ENCODE data around the gene CROCC. TPM values are rescaled to one million over a fixed set of nuclear protein-coding genes. Genes with fewer than 3 reads are reported as not detected.

Gene CROCC
- total and polyA plus RNA-seq, 2 experiments from 2014 or later, result 15.1 to 106 TPM

DNA sequence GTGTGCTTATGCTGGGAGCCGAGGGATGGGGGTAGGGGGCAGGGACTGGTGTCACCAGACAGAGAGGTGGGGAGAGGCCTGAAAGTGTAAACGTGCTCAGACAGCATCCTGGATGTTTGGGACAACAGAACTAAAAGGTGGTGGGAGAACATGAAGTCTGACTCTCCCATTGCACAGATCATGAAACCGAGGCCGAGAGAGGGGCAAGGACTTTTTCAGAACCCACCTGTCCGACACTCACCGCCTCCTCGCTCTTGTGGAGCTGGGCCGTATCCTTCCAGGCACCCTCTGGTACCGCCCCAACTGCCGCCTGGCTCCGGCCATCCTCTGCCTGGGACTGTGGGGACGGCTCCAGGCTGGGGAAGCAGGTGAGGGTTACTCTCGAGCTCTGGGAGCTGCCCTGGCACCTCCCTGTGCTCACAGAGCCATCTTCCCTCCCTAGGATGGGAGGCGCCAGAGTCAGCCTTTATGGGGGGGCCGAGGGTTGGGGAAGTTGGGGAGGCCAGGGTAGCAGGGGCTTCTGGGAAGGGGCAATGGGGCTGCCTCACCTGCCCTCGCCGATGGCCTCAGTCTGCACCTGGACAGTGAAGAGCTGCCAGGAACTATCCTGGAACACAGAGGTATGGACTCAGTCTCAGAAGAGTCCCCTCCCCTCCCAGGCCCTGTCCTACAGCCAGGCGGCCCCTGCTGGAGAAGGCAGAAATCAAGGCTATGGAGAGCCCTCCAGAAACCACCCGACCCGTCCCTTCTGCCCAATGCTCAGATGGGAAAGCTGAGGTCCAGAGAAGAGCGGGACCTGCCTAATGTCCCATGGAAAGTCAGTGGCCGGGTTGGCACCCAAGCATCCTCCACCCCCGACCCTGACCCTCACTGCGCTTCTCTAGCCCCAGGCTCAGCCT, 83.0 kb downstream of the CROCC start:
- Histone ChIP-seq H3K4me3 (no peak overlapping the region), H3K36me3 (ENCODE audit: insufficient read depth) (no peaks in the 10 kb centered on the region; the same call in none of the 2 replicates), H3K4me1 (ENCODE audit: insufficient read depth) (peaks cover 10% of the 10 kb centered on the region), H3K27ac (ENCODE audit: low read depth) (no peak overlapping the region), H2AFZ (no peak overlapping the region), H3K79me2 (replicated peaks; ENCODE audit: insufficient read depth) (peaks cover 6% of the 10 kb centered on the region), H3K4me2 (no peak overlapping the region), H4K20me1 (replicated peaks; ENCODE audit: insufficient read depth) (peaks cover 8% of the 10 kb centered on the region; the same call in 1 of the 2 replicates), H3K27me3 (ENCODE audit: insufficient read depth) (no peaks in the 10 kb centered on the region), H3F3A (replicated peaks; ENCODE audit: low read depth) (0 out of 2 replicates have a peak, but pooled peaks cover 5% of the 10 kb centered on the region), H3K9me2 (ENCODE audit: insufficient read depth) (no peaks in the 10 kb centered on the region)
- H3K4me1 Mint-ChIP-seq, result peaks cover 17% of the 10 kb centered on the region
- no peaks in the 10 kb centered on the region for H3K9me3 Mint-ChIP-seq
- H3K4me3 Mint-ChIP-seq, result no peak overlapping the region
- DNase-seq (ENCODE audit: low spot score), result peak; percentile 44
- TF ChIP-seq CREB1 (CRISPR knock-in tag; IDR thresholded peaks at IDR 0.05; ENCODE audit: low read depth), result no peak
- TF ChIP-seq POLR2AphosphoS5 (IDR thresholded peaks at IDR 0.05; ENCODE audit: low read depth), result no peak
- TF ChIP-seq, protein P1, sequence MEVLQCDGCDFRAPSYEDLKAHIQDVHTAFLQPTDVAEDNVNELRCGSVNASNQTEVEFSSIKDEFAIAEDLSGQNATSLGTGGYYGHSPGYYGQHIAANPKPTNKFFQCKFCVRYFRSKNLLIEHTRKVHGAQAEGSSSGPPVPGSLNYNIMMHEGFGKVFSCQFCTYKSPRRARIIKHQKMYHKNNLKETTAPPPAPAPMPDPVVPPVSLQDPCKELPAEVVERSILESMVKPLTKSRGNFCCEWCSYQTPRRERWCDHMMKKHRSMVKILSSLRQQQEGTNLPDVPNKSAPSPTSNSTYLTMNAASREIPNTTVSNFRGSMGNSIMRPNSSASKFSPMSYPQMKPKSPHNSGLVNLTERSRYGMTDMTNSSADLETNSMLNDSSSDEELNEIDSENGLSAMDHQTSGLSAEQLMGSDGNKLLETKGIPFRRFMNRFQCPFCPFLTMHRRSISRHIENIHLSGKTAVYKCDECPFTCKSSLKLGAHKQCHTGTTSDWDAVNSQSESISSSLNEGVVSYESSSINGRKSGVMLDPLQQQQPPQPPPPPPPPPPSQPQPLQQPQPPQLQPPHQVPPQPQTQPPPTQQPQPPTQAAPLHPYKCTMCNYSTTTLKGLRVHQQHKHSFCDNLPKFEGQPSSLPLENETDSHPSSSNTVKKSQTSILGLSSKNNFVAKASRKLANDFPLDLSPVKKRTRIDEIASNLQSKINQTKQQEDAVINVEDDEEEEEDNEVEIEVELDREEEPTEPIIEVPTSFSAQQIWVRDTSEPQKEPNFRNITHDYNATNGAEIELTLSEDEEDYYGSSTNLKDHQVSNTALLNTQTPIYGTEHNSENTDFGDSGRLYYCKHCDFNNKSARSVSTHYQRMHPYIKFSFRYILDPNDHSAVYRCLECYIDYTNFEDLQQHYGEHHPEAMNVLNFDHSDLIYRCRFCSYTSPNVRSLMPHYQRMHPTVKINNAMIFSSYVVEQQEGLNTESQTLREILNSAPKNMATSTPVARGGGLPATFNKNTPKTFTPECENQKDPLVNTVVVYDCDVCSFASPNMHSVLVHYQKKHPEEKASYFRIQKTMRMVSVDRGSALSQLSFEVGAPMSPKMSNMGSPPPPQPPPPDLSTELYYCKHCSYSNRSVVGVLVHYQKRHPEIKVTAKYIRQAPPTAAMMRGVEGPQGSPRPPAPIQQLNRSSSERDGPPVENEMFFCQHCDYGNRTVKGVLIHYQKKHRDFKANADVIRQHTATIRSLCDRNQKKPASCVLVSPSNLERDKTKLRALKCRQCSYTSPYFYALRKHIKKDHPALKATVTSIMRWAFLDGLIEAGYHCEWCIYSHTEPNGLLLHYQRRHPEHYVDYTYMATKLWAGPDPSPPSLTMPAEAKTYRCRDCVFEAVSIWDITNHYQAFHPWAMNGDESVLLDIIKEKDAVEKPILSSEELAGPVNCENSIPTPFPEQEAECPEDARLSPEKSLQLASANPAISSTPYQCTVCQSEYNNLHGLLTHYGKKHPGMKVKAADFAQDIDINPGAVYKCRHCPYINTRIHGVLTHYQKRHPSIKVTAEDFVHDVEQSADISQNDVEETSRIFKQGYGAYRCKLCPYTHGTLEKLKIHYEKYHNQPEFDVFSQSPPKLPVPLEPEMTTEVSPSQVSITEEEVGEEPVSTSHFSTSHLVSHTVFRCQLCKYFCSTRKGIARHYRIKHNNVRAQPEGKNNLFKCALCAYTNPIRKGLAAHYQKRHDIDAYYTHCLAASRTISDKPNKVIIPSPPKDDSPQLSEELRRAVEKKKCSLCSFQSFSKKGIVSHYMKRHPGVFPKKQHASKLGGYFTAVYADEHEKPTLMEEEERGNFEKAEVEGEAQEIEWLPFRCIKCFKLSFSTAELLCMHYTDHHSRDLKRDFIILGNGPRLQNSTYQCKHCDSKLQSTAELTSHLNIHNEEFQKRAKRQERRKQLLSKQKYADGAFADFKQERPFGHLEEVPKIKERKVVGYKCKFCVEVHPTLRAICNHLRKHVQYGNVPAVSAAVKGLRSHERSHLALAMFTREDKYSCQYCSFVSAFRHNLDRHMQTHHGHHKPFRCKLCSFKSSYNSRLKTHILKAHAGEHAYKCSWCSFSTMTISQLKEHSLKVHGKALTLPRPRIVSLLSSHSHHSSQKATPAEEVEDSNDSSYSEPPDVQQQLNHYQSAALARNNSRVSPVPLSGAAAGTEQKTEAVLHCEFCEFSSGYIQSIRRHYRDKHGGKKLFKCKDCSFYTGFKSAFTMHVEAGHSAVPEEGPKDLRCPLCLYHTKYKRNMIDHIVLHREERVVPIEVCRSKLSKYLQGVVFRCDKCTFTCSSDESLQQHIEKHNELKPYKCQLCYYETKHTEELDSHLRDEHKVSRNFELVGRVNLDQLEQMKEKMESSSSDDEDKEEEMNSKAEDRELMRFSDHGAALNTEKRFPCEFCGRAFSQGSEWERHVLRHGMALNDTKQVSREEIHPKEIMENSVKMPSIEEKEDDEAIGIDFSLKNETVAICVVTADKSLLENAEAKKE (CRISPR knock-in tag; IDR thresholded peaks at IDR 0.05), result no peak
- TF ChIP-seq EZH2 (IDR thresholded peaks at IDR 0.05; ENCODE audit: low read depth, unreplicated experiment), result no peak
- no peak for TF ChIP-seq JUNB (IDR thresholded peaks at IDR 0.05; ENCODE audit: unreplicated experiment)
- no peak for TF ChIP-seq EZH2phosphoT487 (IDR thresholded peaks at IDR 0.05; ENCODE audit: unreplicated experiment)
- TF ChIP-seq, protein P2, sequence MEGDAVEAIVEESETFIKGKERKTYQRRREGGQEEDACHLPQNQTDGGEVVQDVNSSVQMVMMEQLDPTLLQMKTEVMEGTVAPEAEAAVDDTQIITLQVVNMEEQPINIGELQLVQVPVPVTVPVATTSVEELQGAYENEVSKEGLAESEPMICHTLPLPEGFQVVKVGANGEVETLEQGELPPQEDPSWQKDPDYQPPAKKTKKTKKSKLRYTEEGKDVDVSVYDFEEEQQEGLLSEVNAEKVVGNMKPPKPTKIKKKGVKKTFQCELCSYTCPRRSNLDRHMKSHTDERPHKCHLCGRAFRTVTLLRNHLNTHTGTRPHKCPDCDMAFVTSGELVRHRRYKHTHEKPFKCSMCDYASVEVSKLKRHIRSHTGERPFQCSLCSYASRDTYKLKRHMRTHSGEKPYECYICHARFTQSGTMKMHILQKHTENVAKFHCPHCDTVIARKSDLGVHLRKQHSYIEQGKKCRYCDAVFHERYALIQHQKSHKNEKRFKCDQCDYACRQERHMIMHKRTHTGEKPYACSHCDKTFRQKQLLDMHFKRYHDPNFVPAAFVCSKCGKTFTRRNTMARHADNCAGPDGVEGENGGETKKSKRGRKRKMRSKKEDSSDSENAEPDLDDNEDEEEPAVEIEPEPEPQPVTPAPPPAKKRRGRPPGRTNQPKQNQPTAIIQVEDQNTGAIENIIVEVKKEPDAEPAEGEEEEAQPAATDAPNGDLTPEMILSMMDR (conservative IDR thresholded peaks at IDR 0.05; ENCODE audit: low read depth in 2 of 2), result peak; percentile 23 to 52; a peak in 3 of 4 replicates
- TF ChIP-seq, protein P3, sequence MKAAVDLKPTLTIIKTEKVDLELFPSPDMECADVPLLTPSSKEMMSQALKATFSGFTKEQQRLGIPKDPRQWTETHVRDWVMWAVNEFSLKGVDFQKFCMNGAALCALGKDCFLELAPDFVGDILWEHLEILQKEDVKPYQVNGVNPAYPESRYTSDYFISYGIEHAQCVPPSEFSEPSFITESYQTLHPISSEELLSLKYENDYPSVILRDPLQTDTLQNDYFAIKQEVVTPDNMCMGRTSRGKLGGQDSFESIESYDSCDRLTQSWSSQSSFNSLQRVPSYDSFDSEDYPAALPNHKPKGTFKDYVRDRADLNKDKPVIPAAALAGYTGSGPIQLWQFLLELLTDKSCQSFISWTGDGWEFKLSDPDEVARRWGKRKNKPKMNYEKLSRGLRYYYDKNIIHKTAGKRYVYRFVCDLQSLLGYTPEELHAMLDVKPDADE (IDR thresholded peaks at IDR 0.05), result no peak
- peaks cover 9% of the 10 kb centered on the region for H3K27me3 Mint-ChIP-seq (ENCODE audit: insufficient read depth, low read depth, poor library complexity)
- H3K36me3 Mint-ChIP-seq (ENCODE audit: low read depth), result peaks cover 27% of the 10 kb centered on the region
- ATAC-seq, result peak; percentile 12; the same call in 2 of the 3 replicates
- H3K27ac Mint-ChIP-seq, result no peak overlapping the region
